Measurements from ENCODE around the gene UBE2E2. TPM values are rescaled to one million over a fixed set of nuclear protein-coding genes. Genes with fewer than 3 reads are reported as not detected.

Gene UBE2E2
- total RNA-seq, 1 experiment from 2014 or later = 38.6 TPM

- no peak for TF ChIP-seq CTCF (conservative IDR thresholded peaks at IDR 0.05)
- no peak overlapping the region for H3K4me3 Mint-ChIP-seq
- H3K27me3 Mint-ChIP-seq (ENCODE audit: low read depth) = no peaks in the 10 kb centered on the region
Observed at GRCh38 chr3:23527326-23527725, 324.2 kb downstream of the UBE2E2 start.

More at GRCh38 chr3:23527326-23527725, 324.2 kb downstream of the UBE2E2 start:
- Histone ChIP-seq H2BK15ac (ENCODE audit: low read depth, low read length) (no peak overlapping the region), H4K8ac (replicated peaks; ENCODE audit: insufficient read length, low read depth, low read length) (no peak overlapping the region), H3K79me1 (ENCODE audit: insufficient read depth, low read depth, low read length, poor library complexity, severe bottlenecking) (no peaks in the 10 kb centered on the region), H2BK20ac (ENCODE audit: low read depth, low read length, poor library complexity, severe bottlenecking) (no peak overlapping the region), H3K4me2 (ENCODE audit: insufficient read depth, insufficient read length, low read length) (no peak overlapping the region), H3K18ac (ENCODE audit: insufficient read length, low read depth, low read length) (no peak overlapping the region), H3K23me2 (ENCODE audit: insufficient read length, low read depth, low read length, poor library complexity, severe bottlenecking) (no peaks in the 10 kb centered on the region), H3T11ph (ENCODE audit: low read length) (no peak overlapping the region), H3K23ac (ENCODE audit: insufficient read length, low read depth, low read length) (no peak overlapping the region), H3K9ac (ENCODE audit: extremely low read depth, insufficient read length, low read length) (no peak overlapping the region), H3K14ac (ENCODE audit: insufficient read depth, low read length) (no peak overlapping the region), H3K9me3 (ENCODE audit: control insufficient read depth, low read depth, low read length) (no peaks in the 10 kb centered on the region), H2BK5ac (ENCODE audit: insufficient read length, low read length) (no peak overlapping the region), H3K4ac (ENCODE audit: low read depth, low read length) (no peak overlapping the region), H2AFZ (ENCODE audit: low read length) (no peak overlapping the region), H4K5ac (ENCODE audit: insufficient read length, low read depth, low read length) (no peak overlapping the region), H2BK120ac (ENCODE audit: low read depth, low read length, poor library complexity, severe bottlenecking) (no peak overlapping the region), H4K20me1 (ENCODE audit: control insufficient read depth, insufficient read depth, insufficient read length) (no peaks in the 10 kb centered on the region), H3K4me1 (ENCODE audit: insufficient read depth, low read length) (no peaks in the 10 kb centered on the region; the same call in 1 of the 2 replicates), H2BK12ac (ENCODE audit: insufficient read length, low read depth, low read length) (no peak overlapping the region), H3K27me3 (ENCODE audit: insufficient read depth, low read length) (no peaks in the 10 kb centered on the region), H2AK5ac (ENCODE audit: insufficient read length, low read length) (no peak overlapping the region), H4K91ac (ENCODE audit: insufficient read length, low read depth, low read length) (no peak overlapping the region), H3K56ac (ENCODE audit: insufficient read length, low read depth, low read length) (no peak overlapping the region), H3K27ac (ENCODE audit: insufficient read length, low read depth, low read length) (no peak overlapping the region), H3K79me2 (ENCODE audit: insufficient read depth, low read length) (no peaks in the 10 kb centered on the region)
- Mint-ChIP-seq H3K4me1 (peaks cover 13 to 16% of the 10 kb centered on the region in 2 experiments), H3K36me3 (ENCODE audit: insufficient read depth in 1 of 3, low read depth in 3 of 3) (no peaks in the 10 kb centered on the region), H3K9me3 (no peaks in the 10 kb centered on the region), H3K27ac (no peak overlapping the region)
- WGBS (ENCODE audit: extremely low coverage, insufficient read length, low lambda C conversion rate) = no CpG with 5 or more reads among the region's 2 CpGs
- DNase-seq = no peak

All from H9 (cell line).